GM20000 (cell line): ENCODE measurements around the gene BTN1A1.
"Not testable (repeated sequence)": the region's sequence is repeated elsewhere in the genome, so short reads cannot be mapped to it uniquely, and the experiment has no call there.

ENCODE experiments used
- DNase-seq: peaks from one replicate; pipeline ENCODE4 v3.0.0; 2012; ENCODE audit warnings: low spot score
- TF ChIP-seq, protein P1 (sequence below): IDR thresholded peaks from 2 replicates; pipeline ENCODE4 v1.5.1; 2012; ENCODE audit warnings: mild to moderate bottlenecking, control low read depth; ENCODE audit errors: extremely low read depth, missing control alignments

BTN1A1 gene

DNA sequence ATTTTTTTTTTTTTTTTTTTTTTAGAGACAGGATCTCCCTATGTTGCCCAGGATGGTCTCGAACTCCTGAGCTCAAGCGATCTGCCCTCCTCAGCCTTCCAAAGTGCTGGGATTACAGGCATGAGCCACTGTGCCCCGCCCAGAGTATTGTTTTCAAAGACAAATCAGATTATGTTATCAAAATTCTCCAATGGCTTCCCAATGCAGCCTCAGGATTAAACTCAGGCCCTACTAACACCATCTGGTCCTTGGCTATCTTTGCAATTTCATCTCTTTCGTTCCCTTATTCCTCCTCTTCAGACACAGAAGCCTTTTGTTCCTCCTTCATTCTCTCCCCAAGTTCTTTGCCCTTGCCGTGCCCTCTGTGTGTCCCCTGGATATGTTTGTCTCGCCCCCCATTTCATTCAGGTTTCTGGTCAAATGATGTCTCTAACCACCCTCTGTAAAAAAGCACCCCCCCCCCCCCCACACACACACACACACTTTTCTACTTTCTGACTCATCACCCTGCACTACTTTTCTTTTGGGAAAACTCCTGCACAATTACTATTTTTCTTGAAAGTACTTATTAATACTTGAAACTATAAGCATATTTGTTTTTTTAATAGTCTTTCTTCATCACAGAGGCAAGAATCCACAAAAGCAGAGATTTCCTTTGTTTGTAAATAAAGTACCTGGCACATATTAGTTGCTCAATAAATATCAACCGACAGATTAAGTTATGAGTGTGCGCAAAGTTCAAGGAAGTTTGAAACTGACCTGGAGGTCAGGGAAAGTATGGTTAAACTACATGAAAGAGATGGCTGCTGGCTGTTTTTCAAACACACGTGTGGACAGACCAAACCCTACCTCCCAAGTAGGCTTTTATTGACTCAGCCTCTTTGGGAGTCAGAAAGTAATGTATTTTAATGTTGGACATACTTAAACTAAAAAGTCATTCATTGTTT is 16.7 kb downstream of the BTN1A1 start:
- TF ChIP-seq, protein P1, sequence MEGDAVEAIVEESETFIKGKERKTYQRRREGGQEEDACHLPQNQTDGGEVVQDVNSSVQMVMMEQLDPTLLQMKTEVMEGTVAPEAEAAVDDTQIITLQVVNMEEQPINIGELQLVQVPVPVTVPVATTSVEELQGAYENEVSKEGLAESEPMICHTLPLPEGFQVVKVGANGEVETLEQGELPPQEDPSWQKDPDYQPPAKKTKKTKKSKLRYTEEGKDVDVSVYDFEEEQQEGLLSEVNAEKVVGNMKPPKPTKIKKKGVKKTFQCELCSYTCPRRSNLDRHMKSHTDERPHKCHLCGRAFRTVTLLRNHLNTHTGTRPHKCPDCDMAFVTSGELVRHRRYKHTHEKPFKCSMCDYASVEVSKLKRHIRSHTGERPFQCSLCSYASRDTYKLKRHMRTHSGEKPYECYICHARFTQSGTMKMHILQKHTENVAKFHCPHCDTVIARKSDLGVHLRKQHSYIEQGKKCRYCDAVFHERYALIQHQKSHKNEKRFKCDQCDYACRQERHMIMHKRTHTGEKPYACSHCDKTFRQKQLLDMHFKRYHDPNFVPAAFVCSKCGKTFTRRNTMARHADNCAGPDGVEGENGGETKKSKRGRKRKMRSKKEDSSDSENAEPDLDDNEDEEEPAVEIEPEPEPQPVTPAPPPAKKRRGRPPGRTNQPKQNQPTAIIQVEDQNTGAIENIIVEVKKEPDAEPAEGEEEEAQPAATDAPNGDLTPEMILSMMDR: no peak
- no peak for DNase-seq

DNA sequence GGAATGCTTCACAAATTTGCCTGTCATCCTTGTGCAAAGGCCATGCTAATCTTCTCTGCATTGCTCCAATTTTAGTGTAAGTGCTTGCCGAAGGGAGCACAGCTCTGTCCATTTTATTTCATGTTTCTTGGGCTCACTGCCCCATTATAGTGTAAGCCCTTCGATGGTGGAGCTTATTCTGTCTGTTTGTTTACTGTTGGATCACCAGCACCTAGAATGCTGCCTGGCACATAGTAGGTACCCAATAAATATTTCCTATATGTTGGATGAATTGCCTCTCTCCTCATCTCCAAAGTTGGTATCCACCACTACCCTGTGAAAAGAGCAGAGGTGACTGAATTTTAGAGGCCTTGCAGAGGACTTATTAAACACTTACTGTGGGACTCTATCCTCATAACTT is 19.3 kb downstream of the BTN1A1 start:
- TF ChIP-seq, protein P1: no peak
- no peak for DNase-seq

DNA sequence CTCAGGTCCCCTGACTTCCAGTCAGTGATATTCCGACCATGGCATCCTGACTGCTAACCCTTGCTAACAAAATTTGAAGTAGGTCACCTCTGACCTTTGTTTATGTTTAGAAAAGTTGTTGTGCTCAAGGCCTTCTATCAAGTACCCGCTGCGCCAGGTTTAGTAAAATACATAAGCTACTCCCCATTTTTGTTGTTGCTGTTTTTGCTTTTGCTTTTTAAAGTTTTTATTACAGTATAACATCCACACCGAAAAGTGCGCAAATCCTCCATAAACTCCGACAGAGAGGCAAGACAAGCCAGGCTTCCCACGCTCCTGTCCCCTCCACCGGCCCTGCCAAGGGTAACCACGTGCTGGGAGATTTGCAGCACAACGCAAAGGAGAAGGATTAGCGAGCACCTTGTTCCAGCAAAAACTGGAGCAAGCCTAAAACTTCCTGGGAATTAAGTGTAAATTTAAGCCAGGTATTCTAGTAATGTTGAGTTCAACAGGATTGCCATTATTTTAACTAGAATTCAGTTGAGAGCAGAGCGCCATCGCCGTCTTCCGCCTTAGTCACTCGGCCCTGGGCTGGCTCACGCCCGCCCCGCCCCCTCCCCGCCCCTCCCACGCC is 20.2 kb downstream of the BTN1A1 start:
- no peak for DNase-seq
- TF ChIP-seq, protein P1: no peak

DNA sequence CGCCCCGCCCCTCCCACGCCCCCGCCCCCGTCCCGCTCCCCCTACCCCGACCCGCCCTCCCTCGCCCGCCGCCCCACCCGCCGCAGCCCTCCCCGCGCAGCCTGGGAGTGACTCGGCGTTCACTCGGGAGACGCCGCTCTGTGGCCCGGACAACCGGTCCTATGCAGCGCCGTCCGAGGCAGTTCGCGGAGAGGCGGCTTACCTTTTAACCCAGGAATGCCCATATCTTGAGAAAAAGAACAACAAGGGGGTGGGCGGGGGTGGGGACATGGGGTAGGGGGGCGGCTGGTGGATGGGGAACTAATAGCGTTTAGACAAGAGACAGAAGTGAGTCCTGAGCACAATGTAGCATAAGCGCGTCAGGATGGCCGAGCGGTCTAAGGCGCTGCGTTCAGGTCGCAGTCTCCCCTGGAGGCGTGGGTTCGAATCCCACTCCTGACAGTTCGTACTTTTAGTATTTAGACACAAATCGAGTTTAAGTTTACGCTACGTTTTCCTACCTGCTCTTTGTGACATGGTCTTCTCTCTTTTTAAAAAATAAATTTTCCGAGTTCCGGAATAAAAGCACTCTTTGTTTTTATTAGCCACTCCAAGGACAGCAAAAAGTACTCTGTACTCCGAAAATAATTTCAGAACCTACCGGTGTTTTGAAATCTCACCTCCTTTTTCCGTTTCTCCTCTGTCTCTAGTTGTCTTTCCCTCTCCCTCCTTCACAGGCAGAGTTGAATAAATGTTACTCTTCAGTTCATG is 20.9 kb downstream of the BTN1A1 start:
- peak; percentile 97 for DNase-seq
- TF ChIP-seq, protein P1: no peak

DNA sequence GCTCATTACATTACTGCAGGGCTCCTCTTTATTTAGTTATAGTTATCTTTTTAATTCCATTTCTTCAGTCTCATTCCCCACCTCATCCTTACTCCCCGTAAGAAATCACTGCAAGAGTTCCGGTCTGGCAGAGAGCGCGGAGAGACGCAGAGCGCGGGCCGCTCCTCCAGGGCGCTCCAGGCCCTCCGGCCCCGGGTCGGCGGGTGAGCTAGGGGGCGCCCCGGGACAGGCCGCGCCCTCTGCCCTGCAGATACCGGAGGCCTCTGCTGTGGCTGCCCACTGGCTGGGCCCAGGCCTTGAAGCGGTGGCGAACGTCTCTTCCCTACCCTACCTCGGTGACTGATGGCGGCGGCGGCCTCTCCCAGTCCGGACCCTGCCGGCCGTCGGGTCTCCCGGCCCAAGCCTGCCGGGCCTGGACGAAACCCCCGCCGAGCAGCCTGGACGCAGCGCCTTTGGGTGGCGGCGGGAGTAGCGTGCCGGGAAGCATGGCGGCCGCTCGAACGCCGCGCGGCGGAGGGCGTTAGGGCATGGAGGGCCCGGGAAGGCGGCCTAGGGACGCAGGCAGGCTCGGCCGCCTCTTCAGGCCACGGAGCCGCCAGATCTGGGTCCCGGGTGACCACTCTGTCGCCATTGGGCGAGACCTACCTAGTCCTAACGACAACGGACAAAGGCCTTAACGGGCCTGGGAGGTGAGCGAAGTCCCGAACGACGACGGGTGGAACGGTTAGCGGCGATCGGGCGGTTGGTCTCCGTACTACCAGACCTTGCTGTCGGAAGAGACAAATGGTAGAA is 21.7 kb downstream of the BTN1A1 start:
- TF ChIP-seq, protein P1: peak; percentile 60
- DNase-seq: peak; percentile 87

DNA sequence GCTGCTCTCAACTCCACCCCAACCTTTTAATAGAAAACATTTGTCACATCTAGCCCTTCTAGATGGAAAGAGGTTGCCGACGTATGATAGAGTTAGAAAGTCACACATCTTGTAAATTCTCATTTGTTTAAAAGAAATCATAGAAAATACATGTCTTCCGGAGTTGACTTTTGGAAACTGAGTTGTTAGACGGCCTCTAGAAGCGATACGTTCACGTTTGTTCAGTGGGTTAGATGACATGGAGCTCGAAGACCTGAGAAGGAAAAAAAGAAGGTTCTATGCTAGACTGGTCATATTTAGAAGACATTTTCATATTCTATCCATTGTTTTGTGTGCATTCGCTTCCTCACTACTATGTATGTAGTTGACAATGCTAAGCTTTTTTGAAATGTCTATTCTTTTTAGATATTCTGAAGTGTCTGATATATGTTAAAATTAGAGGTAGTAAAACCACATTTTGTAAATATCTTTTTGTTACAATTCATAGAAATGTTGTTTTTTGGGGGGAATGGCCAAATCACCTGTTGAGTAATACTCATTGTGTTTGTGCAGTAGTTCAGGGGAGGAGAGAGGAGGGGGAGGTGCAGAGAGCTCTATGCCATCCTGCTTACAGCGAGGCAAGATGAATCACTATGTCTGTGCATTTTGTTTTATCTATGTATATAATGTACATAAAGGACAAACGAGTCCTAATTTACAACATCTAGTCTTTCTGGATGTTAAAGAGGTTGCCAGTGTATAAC is 22.6 kb downstream of the BTN1A1 start:
- DNase-seq: not testable (repeated sequence)

DNA sequence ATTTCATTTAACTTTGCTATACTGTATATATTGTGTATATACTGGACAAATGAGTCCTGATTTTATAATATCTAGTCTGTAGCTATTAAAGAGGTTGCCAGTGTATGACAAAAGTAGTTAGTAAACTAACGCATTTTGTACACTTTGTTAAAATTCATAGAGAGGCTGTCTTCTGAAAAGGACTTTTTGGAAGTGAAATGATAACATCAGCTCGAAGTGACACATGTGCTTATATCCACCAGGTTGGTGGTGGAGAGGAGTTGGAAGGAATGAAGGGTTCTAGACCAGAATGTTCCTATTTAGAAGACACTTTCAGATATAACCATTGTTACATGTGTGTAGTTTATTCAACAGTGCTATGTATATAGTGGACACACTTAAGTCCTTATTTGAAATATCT is 24.2 kb downstream of the BTN1A1 start:
- not testable (repeated sequence) for DNase-seq
